HG02981 (cell line): Measurements from ENCODE around the gene RABGEF1.
"Not testable (repeated sequence)": the region's sequence is repeated elsewhere in the genome, so short reads cannot be mapped to it uniquely, and the experiment has no call there.

Source experiments
- ATAC-seq: cut with Tn5 transposase; IDR thresholded peaks from one replicate; pipeline ENCODE4 v1.9.1; 2021; ENCODE audit warnings: mild to moderate bottlenecking, moderate library complexity; ENCODE audit not compliant: unreplicated experiment

The RABGEF1 gene

DNA sequence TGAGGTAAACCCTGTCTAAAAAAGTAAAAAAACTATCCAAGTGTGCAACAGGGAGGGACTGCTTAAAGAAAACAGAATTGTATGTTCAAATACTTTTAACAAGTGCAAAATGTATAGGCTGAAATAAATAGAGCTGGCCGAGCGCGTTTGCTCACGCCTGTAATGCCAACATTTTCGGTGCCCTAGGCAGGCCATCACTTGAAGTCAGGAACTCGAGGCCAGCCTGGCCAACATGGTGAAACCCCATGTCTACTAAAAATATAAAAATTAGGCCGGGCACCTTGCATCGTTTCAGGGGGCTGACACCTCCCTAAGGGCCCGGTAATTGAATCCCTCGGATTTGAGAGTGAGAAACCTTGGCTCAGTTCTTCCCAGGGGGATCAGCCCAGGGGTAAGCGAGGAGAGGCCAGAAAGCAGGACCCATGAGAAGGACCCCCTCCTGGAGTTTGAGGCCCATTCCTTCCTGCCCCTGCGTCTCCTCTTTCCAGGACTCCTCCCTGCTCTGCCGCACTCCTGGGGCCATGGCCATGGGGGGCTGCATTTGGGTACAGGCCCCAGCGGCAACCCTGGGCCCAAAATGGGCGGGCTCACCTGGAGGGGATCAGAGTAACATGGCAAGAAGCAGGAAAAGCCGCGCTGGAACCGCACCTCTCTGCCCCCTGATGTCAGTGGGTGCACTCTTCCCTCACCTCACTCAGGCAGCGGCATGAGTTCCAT is 105.0 kb downstream of the RABGEF1 start:
- ATAC-seq, result no peak

- ATAC-seq, result not testable (repeated sequence)
Measured at GRCh38 chr7:66846096-66846445, 105.5 kb downstream of the RABGEF1 start.

DNA sequence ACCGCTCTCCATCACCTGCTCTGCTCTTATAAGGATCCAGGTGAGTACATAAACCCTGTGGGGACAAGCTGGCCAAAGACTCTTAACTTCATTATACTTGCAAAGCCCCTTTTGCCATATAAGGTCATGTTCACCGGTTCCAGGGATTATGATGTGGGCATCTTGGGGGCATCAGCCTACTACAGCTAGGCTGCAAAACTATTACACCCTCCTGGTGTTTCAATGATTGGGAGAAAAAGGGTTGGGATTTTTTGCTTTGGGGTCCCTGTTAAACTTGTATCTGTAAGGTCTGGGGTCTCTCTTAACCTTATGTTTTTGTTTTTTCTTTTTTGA is 107.0 kb downstream of the RABGEF1 start:
- ATAC-seq, result not testable (repeated sequence)

DNA sequence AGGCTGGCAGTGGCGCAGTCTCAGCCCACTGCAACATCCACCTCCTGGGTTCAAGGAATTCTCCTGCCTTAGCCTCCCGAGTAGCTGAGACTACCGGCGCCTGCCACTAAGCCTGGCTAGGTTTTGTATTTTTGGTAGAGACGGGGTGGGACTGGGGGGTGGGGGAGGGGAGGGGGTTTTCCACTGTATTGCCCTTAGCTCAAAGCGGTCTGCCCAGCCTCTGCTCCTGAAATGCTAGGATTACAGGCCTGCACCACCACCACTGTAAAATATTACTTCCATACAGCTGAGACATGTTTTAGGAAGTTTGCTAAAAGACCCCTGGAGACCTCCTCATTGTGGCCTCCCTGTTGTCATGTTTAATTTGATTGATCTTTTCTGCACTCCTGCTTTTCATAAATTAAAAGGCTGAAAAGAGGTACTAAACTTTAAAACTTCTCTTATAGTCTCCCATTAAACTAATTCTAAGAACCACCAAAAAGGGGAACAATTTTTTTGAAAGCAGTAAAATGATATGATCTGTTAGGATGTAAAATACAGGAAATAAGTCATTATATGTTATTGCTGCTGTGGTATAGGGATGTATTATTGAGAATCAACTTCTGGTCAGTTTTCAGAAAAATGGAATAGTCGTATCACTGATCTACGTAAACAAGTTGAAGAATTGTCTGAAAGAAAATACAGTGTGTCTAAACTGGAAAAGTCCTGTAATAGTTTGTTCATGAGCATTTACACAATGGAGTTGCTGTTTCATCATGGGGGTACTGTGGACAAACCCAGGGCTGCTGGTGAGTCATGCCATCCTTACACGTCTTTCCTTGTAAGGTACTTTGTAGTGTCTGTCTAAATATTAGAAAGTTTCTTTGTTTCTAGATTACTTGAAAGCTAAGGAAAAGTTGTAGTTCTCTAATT is 107.6 kb downstream of the RABGEF1 start:
- ATAC-seq, result no peak

GRCh38 chr7:66859339-66859738 is 118.8 kb downstream of the RABGEF1 start:
- ATAC-seq, result no peak

GRCh38 chr7:66859794-66860645 is 119.5 kb downstream of the RABGEF1 start:
- ATAC-seq, result no peak

- ATAC-seq, result no peak
Measured at GRCh38 chr7:66860767-66861166, 120.2 kb downstream of the RABGEF1 start.
